Measurements from ENCODE around the gene TTC36.

TTC36 gene

GRCh38 chr11:118524757-118525470 lies 2.4 kb upstream of the TTC36 start:
- H3K4me3 ChIP-seq (ENCODE audit: low read length), result no peak overlapping the region
- no peak for DNase-seq (ENCODE audit: low read depth)
- TF ChIP-seq CTCF (conservative IDR thresholded peaks at IDR 0.05; ENCODE audit: low read depth, low read length), result no peak

GRCh38 chr11:118526688-118527087 lies 586 bp upstream of the TTC36 start:
- no peak overlapping the region for H3K4me3 ChIP-seq (ENCODE audit: low read length)
- TF ChIP-seq CTCF (conservative IDR thresholded peaks at IDR 0.05; ENCODE audit: low read depth, low read length), result no peak
- no peak for DNase-seq (ENCODE audit: low read depth)

GRCh38 chr11:118528511-118528910 lies 1.2 kb downstream of the TTC36 start:
- no peak for TF ChIP-seq CTCF (conservative IDR thresholded peaks at IDR 0.05; ENCODE audit: low read depth, low read length)
- no peak for DNase-seq (ENCODE audit: low read depth)
- no peak overlapping the region for H3K4me3 ChIP-seq (ENCODE audit: low read length)

- no peak for DNase-seq (ENCODE audit: low read depth)
- TF ChIP-seq CTCF (conservative IDR thresholded peaks at IDR 0.05; ENCODE audit: low read depth, low read length), result no peak
- H3K4me3 ChIP-seq (ENCODE audit: low read length), result peak overlapping the region; percentile 88
These were observed 2.4 kb downstream of the TTC36 start for GRCh38 chr11:118529584-118530175.

- no peak for DNase-seq (ENCODE audit: low read depth)
- TF ChIP-seq CTCF (conservative IDR thresholded peaks at IDR 0.05; ENCODE audit: low read depth, low read length), result no peak
- peak overlapping the region; percentile 88 for H3K4me3 ChIP-seq (ENCODE audit: low read length)
These were observed 3.0 kb downstream of the TTC36 start for GRCh38 chr11:118530180-118530682.

- peak within 1 kb of the TSS; percentile 88 for H3K4me3 ChIP-seq (ENCODE audit: low read length)
- TF ChIP-seq CTCF (conservative IDR thresholded peaks at IDR 0.05; ENCODE audit: low read depth, low read length), result no peak
- no peak for DNase-seq (ENCODE audit: low read depth)
These were observed 3.7 kb downstream of the TTC36 start, which contains the start of gene TMEM25 for GRCh38 chr11:118530683-118531596. TSS of gene TMEM25 (plus strand) at chr11:118531192. CDS start at chr11:118531802, 610 bp downstream.

Measured in retinal pigment epithelial cell (primary cell).